Smooth muscle cell (in vitro differentiated cells): ENCODE data around the gene SLC16A8. TPM values are rescaled to one million over a fixed set of nuclear protein-coding genes. Genes with fewer than 3 reads are reported as not detected.

Experiments
- DNase-seq: peaks from one replicate; lab custom pipeline; 2025; ENCODE audit not compliant: unreplicated experiment; lab: John Stamatoyannopoulos, UW
- H2AFZ ChIP-seq: fragments of 200-600 bp; sonication (generic); 2 replicates; pipeline ENCODE4 v1.6.0; 2016; ENCODE audit warnings: antibody characterized with exemption, low read depth, mild to moderate bottlenecking
- H3F3A ChIP-seq: fragments of 200-600 bp; sonication (generic); 2 replicates; pipeline ENCODE4 v1.6.0; 2017; ENCODE audit warnings: antibody characterized with exemption, low read depth
- H3K27ac ChIP-seq: fragments of 200-600 bp; sonication (generic); 2 replicates; pipeline ENCODE4 v1.5.1; 2016; ENCODE audit warnings: low read depth, mild to moderate bottlenecking
- H3K27me3 ChIP-seq: fragments of 200-600 bp; sonication (generic); 2 replicates; pipeline ENCODE4 v1.6.1; 2016; ENCODE audit warnings: low read depth, mild to moderate bottlenecking
- H3K36me3 ChIP-seq: fragments of 200-600 bp; sonication (generic); 2 replicates; pipeline ENCODE4 v1.5.1; 2016; ENCODE audit warnings: low read depth
- H3K4me1 ChIP-seq: fragments of 200-600 bp; sonication (generic); 2 replicates; pipeline ENCODE4 v1.5.1; 2016; ENCODE audit warnings: low read depth
- H3K4me2 ChIP-seq: fragments of 200-600 bp; sonication (generic); 2 replicates; pipeline ENCODE4 v1.6.0; 2016; ENCODE audit warnings: mild to moderate bottlenecking
- H3K4me3 ChIP-seq: fragments of 200-600 bp; sonication (generic); 2 replicates; pipeline ENCODE4 v1.5.1; 2016; ENCODE audit warnings: mild to moderate bottlenecking
- H3K79me2 ChIP-seq: fragments of 200-600 bp; sonication (generic); 2 replicates; pipeline ENCODE4 v1.6.0; 2016; ENCODE audit warnings: low read depth, mild to moderate bottlenecking
- H3K9ac ChIP-seq: fragments of 200-600 bp; sonication (generic); 2 replicates; pipeline ENCODE4 v1.6.0; 2016; ENCODE audit warnings: low read depth
- H3K9me3 ChIP-seq: fragments of 200-600 bp; sonication (generic); replicated peaks from 2 replicates; pipeline ENCODE4 v1.5.1; 2016; ENCODE audit warnings: low read depth
- H4K20me1 ChIP-seq: fragments of 200-600 bp; sonication (generic); 2 replicates; pipeline ENCODE4 v1.6.0; 2016; ENCODE audit warnings: low read depth
- WGBS: methylation state at CpG from one replicate; pipeline ENCODE4 v1.1.7; 2016; ENCODE audit warnings: low lambda C conversion rate; 5-methylcytosine and 5-hydroxymethylcytosine counted together
- polyA plus RNA-seq: library from polyadenylated mRNA; unstranded; fragments of >200 nt; fragmentation: Nextera tagmentation; extraction: Ambion mirVana; gene quantifications from 2 replicates; pipeline ENCODE4 v1.2.1, GENCODE V29; 2016
- total RNA-seq: library from RNA; depleted of rRNA; stranded (reverse); fragments of >200 nt; gene quantifications from 2 replicates; pipeline ENCODE4 v1.2.3, GENCODE V29; 2014
- TF ChIP-seq, protein P1 (sequence below): fragments of 200-600 bp; sonication (generic); IDR thresholded peaks from 2 replicates; pipeline ENCODE4 v1.5.1; 2017; ENCODE audit warnings: borderline replicate concordance, mild to moderate bottlenecking, antibody characterized with exemption; ENCODE audit not compliant: insufficient read depth, poor library complexity, severe bottlenecking

Gene SLC16A8
- total and polyA plus RNA-seq, 2 experiments from 2014 or later: 0.93 TPM; not detected in 1

DNA sequence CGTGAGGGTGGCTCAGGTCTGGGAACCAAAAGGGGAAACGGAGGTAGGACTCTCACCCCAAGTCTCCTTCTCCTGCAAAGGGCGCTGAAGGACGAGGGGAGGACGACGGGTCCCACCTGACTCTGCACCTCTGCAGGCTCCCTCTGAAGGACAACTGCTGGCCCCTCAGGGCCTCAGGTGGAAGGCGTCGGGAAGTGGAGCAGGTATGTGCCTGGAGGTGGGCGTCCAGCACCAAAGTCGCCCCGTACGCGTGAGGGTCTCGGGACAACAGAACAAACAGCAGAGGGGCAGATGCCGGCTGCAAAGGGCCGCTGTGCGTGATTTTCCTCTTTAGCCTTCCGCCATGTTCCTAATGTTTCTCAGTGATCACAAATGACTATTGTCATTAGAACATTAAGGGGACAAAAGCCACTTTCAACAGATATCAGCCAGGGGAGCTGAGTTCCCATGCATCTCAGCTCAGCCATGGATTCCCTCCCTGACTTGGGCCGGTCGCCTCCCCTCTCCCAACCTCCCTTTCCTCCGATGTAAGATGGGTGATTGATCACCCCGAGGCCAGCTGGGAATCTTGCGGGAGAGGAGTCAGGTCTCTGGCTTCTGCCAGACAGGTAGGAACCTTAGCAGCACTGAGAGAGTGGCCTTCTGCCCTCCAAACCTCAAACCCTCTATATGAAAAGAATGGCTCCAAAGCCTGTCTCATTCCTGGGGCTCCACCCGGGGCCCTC lies 836 bp downstream of the SLC16A8 start:
- Histone ChIP-seq H3K36me3 (no peaks in the 10 kb centered on the region), H3K9me3 (no peaks in the 10 kb centered on the region), H3K4me2 (no peak overlapping the region), H3K27me3 (peaks cover 4% of the 10 kb centered on the region), H2AFZ (no peak overlapping the region), H3K4me1 (peaks cover 22% of the 10 kb centered on the region), H4K20me1 (no peaks in the 10 kb centered on the region), H3K79me2 (no peaks in the 10 kb centered on the region), H3F3A (no peaks in the 10 kb centered on the region), H3K9ac (no peak overlapping the region), H3K4me3 (no peak overlapping the region), H3K27ac (no peak overlapping the region)
- no peak for DNase-seq
- WGBS: 89% methylated on average over 23 of the region's 24 CpGs
- TF ChIP-seq, protein P1, sequence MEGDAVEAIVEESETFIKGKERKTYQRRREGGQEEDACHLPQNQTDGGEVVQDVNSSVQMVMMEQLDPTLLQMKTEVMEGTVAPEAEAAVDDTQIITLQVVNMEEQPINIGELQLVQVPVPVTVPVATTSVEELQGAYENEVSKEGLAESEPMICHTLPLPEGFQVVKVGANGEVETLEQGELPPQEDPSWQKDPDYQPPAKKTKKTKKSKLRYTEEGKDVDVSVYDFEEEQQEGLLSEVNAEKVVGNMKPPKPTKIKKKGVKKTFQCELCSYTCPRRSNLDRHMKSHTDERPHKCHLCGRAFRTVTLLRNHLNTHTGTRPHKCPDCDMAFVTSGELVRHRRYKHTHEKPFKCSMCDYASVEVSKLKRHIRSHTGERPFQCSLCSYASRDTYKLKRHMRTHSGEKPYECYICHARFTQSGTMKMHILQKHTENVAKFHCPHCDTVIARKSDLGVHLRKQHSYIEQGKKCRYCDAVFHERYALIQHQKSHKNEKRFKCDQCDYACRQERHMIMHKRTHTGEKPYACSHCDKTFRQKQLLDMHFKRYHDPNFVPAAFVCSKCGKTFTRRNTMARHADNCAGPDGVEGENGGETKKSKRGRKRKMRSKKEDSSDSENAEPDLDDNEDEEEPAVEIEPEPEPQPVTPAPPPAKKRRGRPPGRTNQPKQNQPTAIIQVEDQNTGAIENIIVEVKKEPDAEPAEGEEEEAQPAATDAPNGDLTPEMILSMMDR: no peak

GRCh38 chr22:38081941-38082828 lies 1.8 kb downstream of the SLC16A8 start:
- H3K79me2 ChIP-seq: no peaks in the 10 kb centered on the region
- no peak overlapping the region for H2AFZ ChIP-seq
- no peak overlapping the region for H3K27ac ChIP-seq
- H3K9me3 ChIP-seq: no peaks in the 10 kb centered on the region
- H3K4me3 ChIP-seq: peak overlapping the region; percentile 36
- peak overlapping the region; percentile 85 for H3K4me2 ChIP-seq
- TF ChIP-seq, protein P1: no peak
- peaks cover 4% of the 10 kb centered on the region for H3K27me3 ChIP-seq
- no peaks in the 10 kb centered on the region for H3K36me3 ChIP-seq
- no peak overlapping the region for H3K9ac ChIP-seq
- no peaks in the 10 kb centered on the region for H4K20me1 ChIP-seq
- H3F3A ChIP-seq: no peaks in the 10 kb centered on the region
- 68% methylated on average over 33 of the region's 52 CpGs for WGBS
- DNase-seq: no peak
- H3K4me1 ChIP-seq: peaks cover 22% of the 10 kb centered on the region

DNA sequence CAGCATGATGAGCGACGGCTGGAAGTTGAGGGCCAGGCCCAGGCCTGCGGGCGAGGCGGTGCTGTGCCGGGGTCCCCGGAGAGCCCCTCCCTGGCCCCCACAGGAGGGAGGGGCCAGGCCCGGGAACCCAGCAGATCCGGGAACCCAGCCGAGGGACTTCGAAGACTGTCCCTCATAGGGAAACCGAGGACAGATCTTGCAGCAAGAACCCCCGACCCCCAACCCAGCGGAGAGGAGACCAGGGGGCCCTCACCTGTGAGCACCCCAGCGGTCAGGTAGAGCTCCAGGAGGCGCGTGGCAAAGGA lies 2.4 kb downstream of the SLC16A8 start:
- Histone ChIP-seq H3K4me2 (peak overlapping the region; percentile 85), H3K79me2 (no peaks in the 10 kb centered on the region), H3K9ac (no peak overlapping the region), H2AFZ (no peak overlapping the region), H3K4me1 (peaks cover 22% of the 10 kb centered on the region), H3F3A (no peaks in the 10 kb centered on the region), H3K27ac (no peak overlapping the region), H3K4me3 (peak overlapping the region; percentile 36), H3K9me3 (no peaks in the 10 kb centered on the region), H4K20me1 (no peaks in the 10 kb centered on the region), H3K36me3 (no peaks in the 10 kb centered on the region), H3K27me3 (peaks cover 4% of the 10 kb centered on the region)
- no peak for DNase-seq
- TF ChIP-seq, protein P1: no peak
- 40% methylated on average over 16 of the region's 17 CpGs for WGBS
